GM12891 (cell line): ENCODE data around the gene PPP2R1A.

ENCODE experiments used
- POLR2A ChIP-seq: IDR thresholded peaks from 2 replicates; pipeline ENCODE4 v1.6.1; 2011; ENCODE audit warnings: low read depth, low read length, control low read depth
- POLR2AphosphoS5 ChIP-seq: IDR thresholded peaks from 2 replicates; pipeline ENCODE4 v1.6.1; 2011; ENCODE audit warnings: low read depth, low read length, control low read depth
- POU2F2 ChIP-seq: IDR thresholded peaks from 2 replicates; pipeline ENCODE4 v1.6.1; 2011; ENCODE audit warnings: low read depth, mild to moderate bottlenecking, control low read depth, low read length, moderate library complexity

- TF ChIP-seq POU2F2: no peak
- TF ChIP-seq POLR2AphosphoS5: peak; percentile 76
- TF ChIP-seq POLR2A: peak; percentile 85
Measured at GRCh38 chr19:52269338-52270261, 79.7 kb downstream of the PPP2R1A start, which contains the start of gene ZNF766.
